Cardiac fibroblast (primary cell): Measurements from ENCODE around the gene PLEKHA5.

ENCODE experiments used
- DNase-seq, 2 donors: peaks; one replicate each; pipeline versions ENCODE4 v3.0.0 to v3.0.0-alpha.2; 2010; ENCODE audit warnings: low read depth in 2 of 2
- H3K4me3 ChIP-seq, 2 donors: replicated peaks in 1 of 2; 1 replicate in 1 of 2; 2 replicates in 1 of 2; pipeline ENCODE4 v1.5.1; 2011; ENCODE audit warnings: low read depth in 2 of 2, low read length in 2 of 2, mild to moderate bottlenecking in 2 of 2, moderate library complexity in 1 of 2
- CTCF ChIP-seq: IDR thresholded peaks from one replicate; pipeline ENCODE4 v1.5.1; 2011; ENCODE audit warnings: low read depth, mild to moderate bottlenecking, low read length, inconsistent platforms

PLEKHA5 gene

GRCh38 chr12:19148860-19149259 is 19.3 kb downstream of the PLEKHA5 start:
- no peak for DNase-seq
- TF ChIP-seq CTCF, result no peak
- no peak overlapping the region for H3K4me3 ChIP-seq

- peak in 1 of 2 donors; percentile 42 for DNase-seq
- no peak overlapping the region for H3K4me3 ChIP-seq
- TF ChIP-seq CTCF, result no peak
Observed at GRCh38 chr12:19150273-19150900, 20.9 kb downstream of the PLEKHA5 start.

DNA sequence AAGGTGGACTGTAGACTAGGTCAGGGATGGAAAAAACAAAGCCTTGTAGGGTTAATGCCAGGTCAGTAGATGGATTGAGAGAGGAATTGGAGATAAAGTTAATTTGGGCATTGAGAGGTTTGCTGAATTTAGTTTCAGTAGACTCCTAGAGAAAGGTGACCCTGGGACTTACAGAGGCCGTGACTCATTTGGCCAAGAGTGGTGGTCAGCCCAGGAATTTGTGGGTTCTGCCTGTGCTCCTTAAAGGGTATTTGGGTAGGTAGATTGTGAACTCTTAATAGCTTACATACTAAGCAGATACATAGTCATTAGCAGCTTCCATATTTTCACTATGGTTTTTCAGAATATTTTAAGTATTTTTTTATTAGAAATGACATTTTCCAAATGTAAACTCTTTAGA is 21.8 kb downstream of the PLEKHA5 start:
- no peak for TF ChIP-seq CTCF
- no peak for DNase-seq
- H3K4me3 ChIP-seq, result no peak overlapping the region

GRCh38 chr12:19153396-19153795 is 23.9 kb downstream of the PLEKHA5 start:
- DNase-seq, result no peak
- no peak for TF ChIP-seq CTCF
- no peak overlapping the region for H3K4me3 ChIP-seq

DNA sequence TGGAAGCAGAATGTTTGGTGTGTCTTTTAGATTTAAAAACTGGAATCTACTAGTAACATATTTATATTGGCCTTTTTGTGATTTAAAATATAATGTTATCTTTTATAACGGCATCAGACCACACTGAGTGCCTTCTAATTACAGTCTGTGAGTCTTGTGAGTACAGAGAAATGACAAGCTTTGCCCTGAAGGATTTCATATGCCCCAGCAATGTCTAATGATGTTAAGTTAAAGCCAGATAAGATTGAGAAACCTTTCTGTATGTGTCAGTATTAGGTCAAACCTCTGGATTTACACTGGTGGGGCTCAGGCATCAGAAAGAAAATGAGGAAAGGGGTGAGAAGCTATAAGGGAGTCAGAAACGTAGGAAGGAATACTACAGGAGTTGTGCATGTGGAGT is 25.2 kb downstream of the PLEKHA5 start:
- no peak for TF ChIP-seq CTCF
- no peak overlapping the region for H3K4me3 ChIP-seq
- peak in 1 of 2 donors; percentile 28 for DNase-seq

DNA sequence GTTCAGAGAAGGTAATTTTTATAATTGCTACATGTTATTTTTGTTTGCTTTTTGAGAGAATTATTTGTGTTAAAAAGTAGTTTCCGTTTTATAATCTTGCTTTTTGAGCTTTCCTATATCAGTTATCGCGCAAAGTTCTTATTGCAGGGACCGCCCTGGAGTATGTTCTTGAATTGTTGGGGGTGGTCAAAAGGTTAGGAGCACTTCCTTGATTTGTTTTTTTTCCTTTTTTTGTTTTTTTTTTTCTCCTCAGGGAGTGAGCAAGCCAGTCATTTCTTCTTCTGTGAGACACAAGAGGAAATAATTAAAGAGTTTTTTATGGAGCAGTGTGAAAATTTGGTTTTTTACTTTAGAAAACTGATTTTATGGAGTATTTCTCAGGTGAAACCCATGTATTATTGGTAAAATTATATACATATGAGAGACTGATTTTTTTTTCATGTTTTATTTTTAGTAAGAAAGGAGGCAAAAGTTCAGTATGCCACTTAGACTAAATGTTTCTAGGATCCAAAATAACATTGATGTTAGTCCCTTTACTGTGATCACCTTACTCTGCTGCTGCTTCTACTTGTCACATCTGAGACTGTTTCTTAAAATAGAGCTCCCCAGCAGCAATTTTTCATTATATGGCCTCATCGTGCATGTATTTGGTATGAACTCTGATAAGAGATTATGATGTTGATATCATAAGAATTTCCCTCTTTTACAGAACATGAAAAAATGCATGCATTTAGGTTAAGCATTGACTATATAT is 26.6 kb downstream of the PLEKHA5 start:
- DNase-seq, result no peak
- TF ChIP-seq CTCF, result no peak
- H3K4me3 ChIP-seq, result no peak overlapping the region
